Measurements from ENCODE around the gene BPIFA2.

GRCh38 chr20:33217052-33217451 lies 49.1 kb downstream of the BPIFA2 start, which contains the start of gene BPIFA3:
- TF ChIP-seq YY1 (IDR thresholded peaks at IDR 0.05; ENCODE audit: insufficient read depth, insufficient read length) = no peak
- no peak for TF ChIP-seq ZNF274 (IDR thresholded peaks at IDR 0.05; ENCODE audit: low read depth, low read length)

Measured in NT2/D1 (cell line).